Measurements from ENCODE around the gene BRME1. TPM values are rescaled to one million over a fixed set of nuclear protein-coding genes. Genes with fewer than 3 reads are reported as not detected.

BRME1 gene
- total RNA-seq, 1 experiment from 2014 or later: 1.5 TPM

DNA sequence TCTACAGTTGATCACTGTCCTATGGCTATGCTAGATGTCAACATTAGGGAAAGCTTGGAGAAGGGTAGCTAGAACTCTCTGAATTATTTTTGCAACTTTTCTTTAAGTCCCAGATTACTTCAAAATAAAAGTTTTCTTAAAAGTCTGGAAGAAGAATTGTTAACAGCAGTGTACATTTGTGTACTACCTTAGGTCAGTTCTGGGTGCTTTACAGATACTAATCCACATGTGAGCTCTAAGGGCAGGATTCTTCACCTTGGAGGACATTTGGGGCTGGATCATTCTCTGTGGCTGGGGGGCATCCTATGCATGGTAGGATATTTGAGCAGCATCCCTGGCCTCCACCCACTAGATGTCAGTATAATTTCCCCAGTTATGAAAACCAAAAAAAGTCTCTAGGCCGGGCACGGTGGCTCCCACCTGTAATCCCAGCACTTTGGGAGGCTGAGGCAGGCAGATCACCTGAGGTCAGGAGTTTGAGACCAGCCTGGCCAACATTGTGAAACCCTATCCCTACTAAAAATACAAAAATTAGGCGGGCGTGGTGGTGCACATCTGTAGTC lies 2.8 kb downstream of the BRME1 start:
- CTCF ChIA-PET: interaction anchor here (0.5 to 0.7 kb wide), 2 partner anchors 49 to 1313 kb away, joined by 5 to 7 read pairs; partner anchors contain the start of gene DCAF15
- BruUV-seq (replicated peaks): no TSS peak
- no peaks in the 10 kb centered on the region for H3K27me3 Mint-ChIP-seq (ENCODE audit: unreplicated experiment)
- H3K4me3 Mint-ChIP-seq (ENCODE audit: low read depth, unreplicated experiment): no peak overlapping the region
- peak; percentile 20 for DNase-seq
- intact Hi-C loops (cut with micrococcal nuclease; ENCODE audit: unreplicated experiment): no loop called here
- H3K9me3 Mint-ChIP-seq (ENCODE audit: low read depth, unreplicated experiment): no peaks in the 10 kb centered on the region
- no peak overlapping the region for H3K27ac Mint-ChIP-seq (ENCODE audit: unreplicated experiment)
- peaks cover 15% of the 10 kb centered on the region for H3K36me3 Mint-ChIP-seq (ENCODE audit: insufficient read depth, unreplicated experiment)
- TF ChIP-seq, protein P1, sequence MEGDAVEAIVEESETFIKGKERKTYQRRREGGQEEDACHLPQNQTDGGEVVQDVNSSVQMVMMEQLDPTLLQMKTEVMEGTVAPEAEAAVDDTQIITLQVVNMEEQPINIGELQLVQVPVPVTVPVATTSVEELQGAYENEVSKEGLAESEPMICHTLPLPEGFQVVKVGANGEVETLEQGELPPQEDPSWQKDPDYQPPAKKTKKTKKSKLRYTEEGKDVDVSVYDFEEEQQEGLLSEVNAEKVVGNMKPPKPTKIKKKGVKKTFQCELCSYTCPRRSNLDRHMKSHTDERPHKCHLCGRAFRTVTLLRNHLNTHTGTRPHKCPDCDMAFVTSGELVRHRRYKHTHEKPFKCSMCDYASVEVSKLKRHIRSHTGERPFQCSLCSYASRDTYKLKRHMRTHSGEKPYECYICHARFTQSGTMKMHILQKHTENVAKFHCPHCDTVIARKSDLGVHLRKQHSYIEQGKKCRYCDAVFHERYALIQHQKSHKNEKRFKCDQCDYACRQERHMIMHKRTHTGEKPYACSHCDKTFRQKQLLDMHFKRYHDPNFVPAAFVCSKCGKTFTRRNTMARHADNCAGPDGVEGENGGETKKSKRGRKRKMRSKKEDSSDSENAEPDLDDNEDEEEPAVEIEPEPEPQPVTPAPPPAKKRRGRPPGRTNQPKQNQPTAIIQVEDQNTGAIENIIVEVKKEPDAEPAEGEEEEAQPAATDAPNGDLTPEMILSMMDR (IDR thresholded peaks at IDR 0.05; ENCODE audit: unreplicated experiment): no peak
- no peaks in the 10 kb centered on the region for H3K4me1 Mint-ChIP-seq (ENCODE audit: low read depth, unreplicated experiment)

GRCh38 chr19:13899912-13900584 lies 5.9 kb downstream of the BRME1 start:
- TF ChIP-seq, protein P1 (IDR thresholded peaks at IDR 0.05; ENCODE audit: unreplicated experiment): no peak
- intact Hi-C loops (cut with micrococcal nuclease; ENCODE audit: unreplicated experiment): no loop called here
- no peaks in the 10 kb centered on the region for H3K9me3 Mint-ChIP-seq (ENCODE audit: low read depth, unreplicated experiment)
- CTCF ChIA-PET: no interaction called here
- H3K4me1 Mint-ChIP-seq (ENCODE audit: low read depth, unreplicated experiment): no peaks in the 10 kb centered on the region
- no TSS peak for BruUV-seq (replicated peaks)
- no peak overlapping the region for H3K4me3 Mint-ChIP-seq (ENCODE audit: low read depth, unreplicated experiment)
- H3K27ac Mint-ChIP-seq (ENCODE audit: unreplicated experiment): no peak overlapping the region
- H3K36me3 Mint-ChIP-seq (ENCODE audit: insufficient read depth, unreplicated experiment): no peaks in the 10 kb centered on the region
- no peak for DNase-seq
- no peaks in the 10 kb centered on the region for H3K27me3 Mint-ChIP-seq (ENCODE audit: unreplicated experiment)

GRCh38 chr19:13899393-13899792 lies 6.5 kb downstream of the BRME1 start:
- Mint-ChIP-seq H3K27me3 (ENCODE audit: unreplicated experiment) (no peaks in the 10 kb centered on the region), H3K36me3 (ENCODE audit: insufficient read depth, unreplicated experiment) (no peaks in the 10 kb centered on the region), H3K4me3 (ENCODE audit: low read depth, unreplicated experiment) (no peak overlapping the region), H3K4me1 (ENCODE audit: low read depth, unreplicated experiment) (no peaks in the 10 kb centered on the region), H3K27ac (ENCODE audit: unreplicated experiment) (no peak overlapping the region), H3K9me3 (ENCODE audit: low read depth, unreplicated experiment) (no peaks in the 10 kb centered on the region)
- CTCF ChIA-PET: interaction anchor here (0.7 kb wide), 1 partner anchor 236 kb away, joined by 4 read pairs; no protein-coding TSS in a partner anchor
- intact Hi-C loops (cut with micrococcal nuclease; ENCODE audit: unreplicated experiment): no loop called here
- BruUV-seq (replicated peaks): no TSS peak
- no peak for DNase-seq
- TF ChIP-seq, protein P1 (IDR thresholded peaks at IDR 0.05; ENCODE audit: unreplicated experiment): no peak

DNA sequence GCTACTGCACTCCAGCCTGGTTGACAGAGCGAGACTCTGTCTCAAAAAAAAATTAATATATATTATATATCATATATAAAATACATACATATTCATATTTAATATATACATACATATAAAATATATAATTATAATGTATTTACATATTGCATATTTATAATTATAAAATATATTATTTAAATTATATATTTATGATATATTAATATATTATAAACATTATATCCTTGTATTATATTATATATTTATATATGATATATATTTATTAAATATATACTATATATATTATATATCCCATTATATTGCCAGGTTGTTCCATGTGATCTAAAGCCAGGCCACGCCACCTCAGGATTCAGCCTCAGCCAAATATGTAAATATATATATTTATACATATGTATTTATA lies 9.7 kb downstream of the BRME1 start:
- CTCF ChIA-PET: no interaction called here
- Mint-ChIP-seq H3K9me3 (ENCODE audit: low read depth, unreplicated experiment) (no peaks in the 10 kb centered on the region), H3K36me3 (ENCODE audit: insufficient read depth, unreplicated experiment) (no peaks in the 10 kb centered on the region), H3K4me1 (ENCODE audit: low read depth, unreplicated experiment) (no peaks in the 10 kb centered on the region), H3K27ac (ENCODE audit: unreplicated experiment) (no peak overlapping the region), H3K4me3 (ENCODE audit: low read depth, unreplicated experiment) (no peak overlapping the region), H3K27me3 (ENCODE audit: unreplicated experiment) (no peaks in the 10 kb centered on the region)
- no peak for DNase-seq
- TF ChIP-seq, protein P1 (IDR thresholded peaks at IDR 0.05; ENCODE audit: unreplicated experiment): no peak
- intact Hi-C loops (cut with micrococcal nuclease; ENCODE audit: unreplicated experiment): no loop called here
- BruUV-seq (replicated peaks): no TSS peak
